ENCODE measurements around the gene RYR3.

GRCh38 chr15:33810073-33810595 lies 499.4 kb downstream of the RYR3 start:
- TF ChIP-seq ZNF142 (CRISPR knock-in tag; IDR thresholded peaks at IDR 0.05) (no peak), ZNF740 (CRISPR knock-in tag; IDR thresholded peaks at IDR 0.05) (no peak), KDM1A (CRISPR knock-in tag; IDR thresholded peaks at IDR 0.05) (no peak)

All from HepG2 (cell line).